ENCODE data around the gene CEP250.

CEP250 gene

GRCh38 chr20:35446356-35447078 lies 8.9 kb upstream of the CEP250 start:
- TF ChIP-seq GATA2 (IDR thresholded peaks at IDR 0.05; ENCODE audit: low read depth, low read length) (no peak), GATA3 (IDR thresholded peaks at IDR 0.05; ENCODE audit: low read depth, low read length) (no peak)

GRCh38 chr20:35447082-35447789 lies 8.2 kb upstream of the CEP250 start:
- TF ChIP-seq GATA3 (IDR thresholded peaks at IDR 0.05; ENCODE audit: low read depth, low read length) (no peak), GATA2 (IDR thresholded peaks at IDR 0.05; ENCODE audit: low read depth, low read length) (no peak)

GRCh38 chr20:35448788-35449373 lies 6.5 kb upstream of the CEP250 start:
- TF ChIP-seq GATA3 (IDR thresholded peaks at IDR 0.05; ENCODE audit: low read depth, low read length), result no peak
- no peak for TF ChIP-seq GATA2 (IDR thresholded peaks at IDR 0.05; ENCODE audit: low read depth, low read length)

GRCh38 chr20:35451295-35451694 lies 4.1 kb upstream of the CEP250 start:
- TF ChIP-seq GATA2 (IDR thresholded peaks at IDR 0.05; ENCODE audit: low read depth, low read length), result no peak
- no peak for TF ChIP-seq GATA3 (IDR thresholded peaks at IDR 0.05; ENCODE audit: low read depth, low read length)

- TF ChIP-seq GATA3 (IDR thresholded peaks at IDR 0.05; ENCODE audit: low read depth, low read length) (no peak), GATA2 (IDR thresholded peaks at IDR 0.05; ENCODE audit: low read depth, low read length) (no peak)
Measured at GRCh38 chr20:35453647-35454046, 1.8 kb upstream of the CEP250 start.

- no peak for TF ChIP-seq GATA3 (IDR thresholded peaks at IDR 0.05; ENCODE audit: low read depth, low read length)
- peak; percentile 23; the same call in 1 of the 2 replicates for TF ChIP-seq GATA2 (IDR thresholded peaks at IDR 0.05; ENCODE audit: low read depth, low read length)
Measured at GRCh38 chr20:35458388-35458787, 3.0 kb downstream of the CEP250 start.

GRCh38 chr20:35461620-35462019 lies 6.2 kb downstream of the CEP250 start:
- TF ChIP-seq GATA3 (IDR thresholded peaks at IDR 0.05; ENCODE audit: low read depth, low read length) (no peak), GATA2 (IDR thresholded peaks at IDR 0.05; ENCODE audit: low read depth, low read length) (no peak)

DNA sequence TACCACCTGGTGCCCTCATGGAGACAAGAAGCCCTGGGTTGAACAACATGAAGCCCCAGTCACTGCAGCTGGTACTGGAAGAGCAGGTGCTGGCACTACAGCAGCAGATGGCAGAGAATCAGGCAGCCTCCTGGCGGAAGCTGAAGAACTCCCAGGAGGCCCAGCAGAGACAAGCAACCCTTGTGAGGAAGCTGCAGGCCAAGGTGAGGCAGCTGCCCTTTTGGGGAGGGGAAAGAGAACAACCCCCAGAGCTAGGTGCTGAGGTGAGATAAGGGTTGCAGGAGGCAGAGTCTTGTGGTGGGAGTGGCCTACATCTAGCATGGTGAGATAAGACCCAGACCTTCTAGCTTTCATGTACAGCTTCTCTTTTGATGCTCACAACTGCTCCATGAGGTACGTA lies 7.0 kb downstream of the CEP250 start:
- TF ChIP-seq GATA3 (IDR thresholded peaks at IDR 0.05; ENCODE audit: low read depth, low read length) (no peak), GATA2 (IDR thresholded peaks at IDR 0.05; ENCODE audit: low read depth, low read length) (no peak)

- TF ChIP-seq GATA3 (IDR thresholded peaks at IDR 0.05; ENCODE audit: low read depth, low read length), result no peak
- no peak for TF ChIP-seq GATA2 (IDR thresholded peaks at IDR 0.05; ENCODE audit: low read depth, low read length)
Measured at GRCh38 chr20:35463455-35464300, 8.3 kb downstream of the CEP250 start.

GRCh38 chr20:35465976-35466375 lies 10.6 kb downstream of the CEP250 start:
- TF ChIP-seq GATA2 (IDR thresholded peaks at IDR 0.05; ENCODE audit: low read depth, low read length) (no peak), GATA3 (IDR thresholded peaks at IDR 0.05; ENCODE audit: low read depth, low read length) (no peak)

GRCh38 chr20:35466856-35467255 lies 11.5 kb downstream of the CEP250 start:
- no peak for TF ChIP-seq GATA3 (IDR thresholded peaks at IDR 0.05; ENCODE audit: low read depth, low read length)
- TF ChIP-seq GATA2 (IDR thresholded peaks at IDR 0.05; ENCODE audit: low read depth, low read length), result no peak

DNA sequence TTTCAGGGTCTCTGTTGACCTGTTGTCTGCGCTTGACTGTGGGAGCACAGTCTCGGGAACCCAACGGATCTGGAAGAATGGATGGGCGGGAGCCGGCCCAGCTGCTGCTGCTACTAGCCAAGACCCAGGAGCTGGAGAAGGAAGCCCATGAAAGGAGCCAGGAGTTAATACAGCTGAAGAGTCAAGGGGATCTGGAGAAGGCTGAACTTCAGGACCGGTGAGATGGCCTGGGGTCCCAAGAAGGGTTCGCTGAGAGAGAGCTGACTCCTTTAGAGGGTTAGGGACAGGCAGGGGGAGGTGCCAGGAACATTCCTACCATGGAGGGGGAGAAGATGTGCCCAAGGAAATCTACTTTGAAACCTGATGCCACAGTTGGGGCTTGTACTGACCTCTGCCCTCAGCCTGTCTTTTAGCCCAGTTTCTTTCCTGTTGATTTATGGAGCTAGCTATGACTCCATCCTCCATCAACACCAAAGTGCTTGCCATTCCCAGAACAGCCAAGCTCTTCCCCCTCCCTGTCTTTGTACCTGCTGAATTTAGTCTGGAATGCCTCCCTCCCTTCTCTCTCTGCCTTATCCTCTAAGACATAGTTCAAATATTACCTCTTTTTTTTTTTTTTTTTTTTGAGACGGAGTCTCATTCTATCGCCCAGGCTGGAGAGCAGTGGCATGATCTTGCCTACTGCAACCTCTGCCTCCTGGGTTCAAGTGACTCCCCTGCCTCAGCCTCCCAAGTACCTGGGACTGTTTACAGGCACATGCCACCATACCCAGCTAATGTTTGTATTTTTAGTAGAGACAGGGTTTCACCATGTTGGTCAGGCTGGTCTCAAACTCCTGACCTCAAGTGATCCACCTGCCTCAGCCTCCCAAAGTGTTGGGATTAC lies 12.2 kb downstream of the CEP250 start:
- TF ChIP-seq GATA2 (IDR thresholded peaks at IDR 0.05; ENCODE audit: low read depth, low read length), result no peak
- no peak for TF ChIP-seq GATA3 (IDR thresholded peaks at IDR 0.05; ENCODE audit: low read depth, low read length)
